ENCODE results near the gene AQP12B.

The AQP12B gene

DNA sequence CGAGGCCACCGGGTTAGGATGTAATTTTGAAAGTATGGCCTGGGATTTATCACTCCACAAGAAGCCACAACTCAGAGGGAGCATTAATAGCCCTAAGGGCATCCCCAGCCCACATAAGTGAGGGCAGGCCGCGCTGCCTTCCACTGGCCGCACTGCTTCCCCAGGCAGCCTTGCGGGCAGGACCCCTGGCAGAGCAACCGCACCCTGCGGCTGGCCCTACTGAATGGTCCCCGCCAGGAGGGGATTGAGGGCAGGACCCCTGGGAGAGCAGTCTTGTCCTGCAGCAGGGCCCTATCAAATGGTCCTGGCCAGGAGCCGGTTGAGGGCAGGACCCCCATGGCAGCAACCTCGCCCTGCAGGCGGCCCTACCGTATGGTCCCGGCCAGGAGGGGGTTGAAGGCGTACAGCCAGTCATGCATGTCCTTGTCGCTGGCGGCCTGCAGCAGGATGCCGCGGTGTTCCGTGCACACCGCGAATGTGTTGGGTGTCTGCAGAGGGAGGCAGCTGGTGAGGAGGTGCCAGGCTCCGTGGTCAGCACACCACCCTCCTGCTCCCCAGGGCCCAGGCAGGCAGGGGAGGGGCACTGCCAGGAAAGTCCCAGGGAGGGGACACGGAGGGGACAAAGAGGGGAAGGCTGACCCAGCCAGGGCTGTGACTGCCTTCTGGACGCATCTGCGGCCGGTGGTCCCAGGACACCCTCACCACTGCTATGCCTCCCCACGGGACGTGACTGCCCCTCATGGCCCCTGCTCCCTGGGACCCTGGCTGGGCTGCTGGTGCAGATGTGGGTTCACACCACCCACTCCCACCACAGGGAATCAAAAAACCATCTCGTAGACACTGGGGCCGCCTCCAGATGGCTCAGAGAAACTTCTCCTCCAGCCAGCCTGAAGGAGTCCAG lies 35.2 kb upstream of the AQP12B start:
- no peak for DNase-seq (ENCODE audit: low read depth, low spot score)

DNA sequence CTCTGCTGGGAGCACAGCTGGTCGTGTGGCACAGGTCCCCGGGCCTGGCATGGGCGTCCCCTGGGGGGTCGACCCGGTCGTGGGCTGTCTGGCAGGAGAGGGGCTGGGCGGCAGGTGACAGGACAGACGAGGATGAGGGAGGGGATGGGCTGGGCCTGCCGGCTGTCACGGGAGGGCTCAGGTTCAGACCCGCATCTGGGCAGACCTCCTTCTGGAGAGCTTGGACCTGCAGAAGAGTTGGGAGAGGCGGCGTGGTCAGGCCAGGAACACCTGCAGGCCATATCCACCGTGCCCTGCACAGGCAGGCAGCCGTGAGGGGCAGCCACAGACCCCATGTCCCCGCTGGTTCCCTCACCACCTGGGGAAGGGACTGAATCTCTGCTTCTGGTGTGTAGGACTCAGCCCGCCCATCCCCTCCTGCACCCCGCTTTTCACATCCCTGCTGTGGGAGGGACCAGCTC lies 34.5 kb upstream of the AQP12B start:
- no peak for DNase-seq (ENCODE audit: low read depth, low spot score)

- no peak for DNase-seq (ENCODE audit: low read depth, low spot score)
Measured at GRCh38 chr2:240716130-240716798, 33.6 kb upstream of the AQP12B start.

DNA sequence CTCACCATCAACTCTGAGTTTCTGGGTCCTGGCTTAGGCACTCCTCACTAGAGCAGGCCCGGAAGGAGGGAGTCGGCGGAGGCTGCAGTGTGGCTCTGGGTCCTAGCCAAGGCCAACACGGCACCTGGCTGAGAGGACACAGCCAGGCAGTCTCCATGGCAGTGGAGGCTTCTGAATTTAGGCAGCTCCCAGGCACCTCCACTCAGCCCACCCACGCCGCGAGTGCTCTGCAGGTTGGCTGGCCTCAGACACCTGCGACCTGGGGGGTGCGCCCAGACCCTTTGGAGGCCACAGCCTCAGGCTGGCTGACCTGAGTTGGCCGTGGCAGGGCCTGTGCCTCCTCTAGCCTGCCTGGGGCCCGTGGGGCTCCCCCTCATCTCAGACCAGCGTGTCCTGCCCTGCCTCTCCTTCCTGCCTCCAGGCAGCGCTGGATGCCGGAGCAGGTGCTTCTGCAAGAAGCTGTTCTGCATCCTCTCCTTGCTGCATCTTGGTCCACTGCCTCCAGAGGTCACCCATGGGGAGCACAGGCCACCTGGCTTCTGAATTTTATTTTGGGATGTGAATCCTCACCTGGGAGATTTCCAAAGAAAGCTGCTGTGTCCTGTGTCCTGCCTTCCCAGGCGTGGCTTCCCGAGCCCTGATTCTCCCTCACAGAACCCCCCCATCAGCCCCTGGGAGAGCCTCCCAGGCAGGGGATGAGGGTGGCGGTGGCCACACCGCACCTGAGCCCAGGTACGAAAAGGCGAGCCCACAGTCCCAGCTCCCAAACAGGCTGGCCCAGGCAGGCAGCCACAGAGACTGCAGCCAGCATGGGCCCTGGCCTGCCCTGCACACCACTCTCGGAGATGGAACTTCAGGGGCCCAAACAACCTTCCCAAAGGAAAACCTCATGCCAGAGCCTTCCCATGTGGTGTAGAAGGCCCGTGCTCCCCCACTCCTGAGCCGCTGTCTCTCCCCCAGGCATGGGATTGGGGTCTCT lies 32.4 kb upstream of the AQP12B start:
- no peak for DNase-seq (ENCODE audit: low read depth, low spot score)

GRCh38 chr2:240713928-240714746 lies 31.5 kb upstream of the AQP12B start:
- no peak for DNase-seq (ENCODE audit: low read depth, low spot score)

DNA sequence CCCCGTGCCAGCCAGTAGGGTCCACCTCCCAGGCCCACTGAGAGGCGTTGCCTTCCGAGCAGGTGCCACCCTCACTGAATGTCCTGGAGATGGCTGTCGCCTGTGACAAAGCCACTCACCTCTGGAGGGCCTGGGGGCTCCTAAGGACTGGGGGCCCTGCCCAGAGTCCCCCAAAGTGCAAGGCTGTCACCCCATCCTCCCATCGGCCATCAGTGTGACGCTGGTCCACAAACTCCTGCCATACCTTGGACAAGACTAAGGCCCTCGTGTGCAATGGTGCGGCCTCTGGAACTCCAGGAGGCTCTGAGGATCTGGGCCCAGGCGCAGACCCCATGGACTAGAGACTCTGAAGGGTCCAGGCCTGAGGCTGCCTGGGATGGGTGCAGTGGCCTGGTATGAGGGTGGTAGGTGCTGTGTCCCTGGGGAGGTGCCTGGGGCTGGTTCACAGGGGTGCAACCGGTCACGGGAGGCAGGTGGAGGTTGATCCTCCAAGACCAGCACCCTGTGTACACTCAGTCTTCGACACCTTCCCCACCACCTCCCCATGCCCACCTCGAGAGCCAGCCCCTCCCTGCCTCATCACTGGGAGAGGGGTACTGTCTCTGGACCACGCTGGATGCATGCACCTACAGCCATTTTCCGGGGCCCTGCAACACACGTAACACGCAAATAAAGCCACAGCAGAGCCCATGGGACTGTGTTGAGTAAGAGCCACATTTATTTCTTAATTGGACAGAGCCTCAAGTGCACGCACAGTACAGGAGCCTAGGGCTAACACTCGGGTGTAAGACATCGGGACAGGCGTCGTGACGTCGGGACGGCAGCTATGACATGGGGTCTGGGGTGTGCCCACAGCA lies 30.6 kb upstream of the AQP12B start:
- DNase-seq (ENCODE audit: low read depth, low spot score) = no peak

DNA sequence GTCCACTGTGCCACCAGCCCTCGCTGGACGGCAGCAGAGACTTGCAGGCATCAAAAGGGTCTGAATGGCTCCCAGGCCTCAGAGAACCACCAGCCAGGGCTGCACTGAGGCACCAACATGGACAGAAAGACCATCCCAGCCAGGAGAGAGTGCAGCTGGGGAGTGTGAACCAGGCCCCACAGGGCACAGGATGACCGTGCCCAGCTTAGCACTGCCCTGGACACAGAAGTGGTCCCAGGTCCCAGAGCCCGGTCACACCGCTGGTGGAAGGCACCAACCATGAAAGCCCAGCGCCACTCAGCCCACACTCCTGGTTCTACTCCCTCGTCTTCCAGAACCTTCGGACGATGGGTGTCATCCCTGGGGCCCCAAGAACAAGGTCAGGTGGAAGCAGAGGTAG lies 29.4 kb upstream of the AQP12B start:
- no peak for DNase-seq (ENCODE audit: low read depth, low spot score)

- no peak for DNase-seq (ENCODE audit: low read depth, low spot score)
Measured at GRCh38 chr2:240711701-240712100, 29.0 kb upstream of the AQP12B start.

DNA sequence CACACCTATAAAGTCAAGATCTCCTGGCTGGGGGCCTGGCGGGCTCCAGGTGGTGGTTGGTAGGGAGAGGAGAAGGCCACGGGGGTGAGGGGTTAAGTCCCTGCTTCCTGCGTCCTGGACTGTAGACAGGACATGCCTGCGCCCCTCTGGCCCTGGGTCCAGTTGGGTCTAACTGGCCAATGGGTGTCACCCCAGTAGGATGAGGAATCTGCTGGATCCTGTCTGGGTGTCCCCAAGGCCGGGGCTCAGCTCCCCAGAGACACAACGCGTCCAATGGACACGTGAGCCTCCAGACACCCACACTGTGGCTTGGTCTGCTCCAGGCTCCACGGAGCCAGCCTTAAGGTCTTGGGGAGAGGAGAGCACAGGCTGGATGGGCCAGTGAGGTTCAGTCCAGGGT lies 28.6 kb upstream of the AQP12B start:
- DNase-seq (ENCODE audit: low read depth, low spot score) = no peak

DNA sequence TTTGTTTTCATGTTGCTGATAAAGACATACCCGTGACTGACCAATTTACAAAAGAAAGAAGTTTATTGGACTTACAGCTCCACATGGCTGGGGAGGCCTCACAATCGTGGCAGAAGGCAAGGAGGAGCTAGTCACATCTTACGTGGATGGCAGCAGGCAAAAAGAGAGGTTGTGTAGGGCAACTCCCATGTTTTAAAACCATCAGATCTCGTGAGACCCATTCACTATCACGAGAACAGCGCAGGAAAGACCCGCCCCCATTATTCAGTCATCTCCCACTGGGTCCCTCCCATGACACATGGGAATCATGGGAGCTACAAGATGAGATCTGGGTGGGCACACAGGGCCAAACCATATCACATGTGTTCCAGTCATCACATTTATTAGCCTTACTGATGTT lies 25.8 kb upstream of the AQP12B start:
- DNase-seq (ENCODE audit: low read depth, low spot score) = no peak

GRCh38 chr2:240707821-240708220 lies 25.1 kb upstream of the AQP12B start:
- no peak for DNase-seq (ENCODE audit: low read depth, low spot score)

DNA sequence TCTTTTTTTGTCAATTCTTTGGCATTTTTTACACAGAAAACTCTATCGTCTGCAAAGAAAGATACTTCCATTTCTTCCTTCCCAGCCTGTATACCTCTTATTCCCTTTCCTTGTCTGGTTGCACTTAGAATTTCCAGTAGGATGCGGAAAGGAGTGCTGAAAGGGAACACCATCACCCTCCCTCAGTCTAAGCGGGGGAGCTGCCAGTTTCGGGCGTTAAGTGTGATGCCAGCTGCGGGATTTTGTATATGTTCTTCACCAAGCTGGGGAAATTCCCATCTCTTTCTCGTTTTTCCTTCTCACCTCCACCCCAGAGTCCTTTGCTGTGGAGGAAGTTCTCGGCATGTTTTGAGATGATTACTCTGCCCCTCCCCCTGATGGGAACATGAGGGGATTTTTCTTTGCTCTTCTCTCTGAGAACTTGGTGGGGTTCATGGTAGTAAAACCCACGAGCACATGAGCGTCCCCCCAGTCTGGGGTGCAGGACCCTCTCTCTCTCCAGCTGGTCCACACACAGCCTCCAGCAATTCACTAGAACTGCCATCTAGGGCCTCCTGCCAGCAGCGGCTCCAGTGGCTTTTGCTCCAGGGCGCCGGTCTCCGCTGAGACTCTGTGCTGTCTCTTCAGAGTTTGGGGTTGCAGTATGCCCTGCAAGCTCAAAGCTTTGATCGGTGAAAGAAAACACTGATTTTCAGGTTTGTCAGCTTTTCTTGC lies 24.5 kb upstream of the AQP12B start:
- DNase-seq (ENCODE audit: low read depth, low spot score) = no peak

GRCh38 chr2:240705204-240705791 lies 22.6 kb upstream of the AQP12B start:
- no peak for DNase-seq (ENCODE audit: low read depth, low spot score)

DNA sequence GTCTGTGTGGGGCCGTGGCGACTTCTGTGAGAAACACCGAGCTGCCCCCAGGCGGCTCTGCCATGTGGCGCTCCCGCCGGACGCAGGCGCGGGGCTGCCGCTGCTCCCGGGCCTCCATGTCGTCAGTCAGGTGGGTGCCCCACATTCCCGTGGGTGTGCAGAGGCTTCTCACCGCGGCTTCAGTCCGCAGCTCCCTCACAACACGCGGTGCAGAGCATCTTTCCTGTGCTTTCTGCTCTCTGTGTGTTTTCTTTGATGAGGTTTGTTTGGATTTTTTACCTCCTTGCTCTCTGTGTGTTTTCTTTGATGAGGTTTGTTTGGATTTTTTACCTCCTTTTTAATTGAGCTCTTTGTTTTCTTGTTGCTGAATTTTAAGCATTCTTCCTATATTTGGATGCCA lies 22.0 kb upstream of the AQP12B start:
- no peak for DNase-seq (ENCODE audit: low read depth, low spot score)

GRCh38 chr2:240703417-240704341 lies 21.0 kb upstream of the AQP12B start:
- no peak for DNase-seq (ENCODE audit: low read depth, low spot score)

DNA sequence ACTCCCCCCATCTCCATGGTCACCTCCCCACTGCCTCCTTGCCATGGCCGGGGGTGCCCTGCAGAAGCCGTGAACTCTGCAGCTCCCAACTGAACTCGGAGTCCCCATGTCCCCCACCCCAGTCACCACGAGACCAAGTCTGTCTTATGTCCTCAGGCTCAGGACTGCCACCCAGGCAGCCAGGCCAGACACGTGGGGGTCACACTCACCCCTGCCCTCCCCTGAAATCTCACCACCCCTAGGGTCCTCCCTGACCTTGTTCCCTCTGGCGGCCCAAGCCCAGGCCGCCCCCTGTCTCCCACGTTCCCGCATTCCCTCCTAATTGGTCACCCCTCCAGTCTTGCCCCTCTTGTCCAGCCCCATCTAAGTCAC lies 19.9 kb upstream of the AQP12B start:
- DNase-seq (ENCODE audit: low read depth, low spot score) = no peak

- no peak for DNase-seq (ENCODE audit: low read depth, low spot score)
Measured at GRCh38 chr2:240701736-240702639, 19.3 kb upstream of the AQP12B start.

Data from astrocyte of the hippocampus (primary cell).